Measurements from ENCODE around the gene ZNF280A. TPM values are rescaled to one million over a fixed set of nuclear protein-coding genes. Genes with fewer than 3 reads are reported as not detected.
A peak's percentile ranks its signal among the peaks of the same experiment; 100 is the strongest.

The ZNF280A gene, protein sequence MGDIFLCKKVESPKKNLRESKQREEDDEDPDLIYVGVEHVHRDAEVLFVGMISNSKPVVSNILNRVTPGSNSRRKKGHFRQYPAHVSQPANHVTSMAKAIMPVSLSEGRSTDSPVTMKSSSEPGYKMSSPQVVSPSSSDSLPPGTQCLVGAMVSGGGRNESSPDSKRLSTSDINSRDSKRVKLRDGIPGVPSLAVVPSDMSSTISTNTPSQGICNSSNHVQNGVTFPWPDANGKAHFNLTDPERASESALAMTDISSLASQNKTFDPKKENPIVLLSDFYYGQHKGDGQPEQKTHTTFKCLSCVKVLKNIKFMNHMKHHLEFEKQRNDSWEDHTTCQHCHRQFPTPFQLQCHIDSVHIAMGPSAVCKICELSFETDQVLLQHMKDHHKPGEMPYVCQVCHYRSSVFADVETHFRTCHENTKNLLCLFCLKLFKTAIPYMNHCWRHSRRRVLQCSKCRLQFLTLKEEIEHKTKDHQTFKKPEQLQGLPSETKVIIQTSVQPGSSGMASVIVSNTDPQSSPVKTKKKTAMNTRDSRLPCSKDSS
- total RNA-seq, result 0.15 TPM in 1 of 2 replicates, not detected in the other
- not detected in 2 replicates for polyA plus RNA-seq
- 0.03 TPM in 1 of 2 replicates, not detected in the other for polyA plus RNA-seq (2011; cell fraction: cytosol; rRNA removed)
- polyA plus RNA-seq (2011; cell fraction: nucleus; rRNA removed), result 0.06 and 0.08 TPM in 2 replicates
- 0.20 and 0.27 TPM in 2 replicates for polyA plus RNA-seq (2012)
- 0.08 TPM in 1 of 2 replicates, not detected in the other for polyA minus RNA-seq
- not detected for polyA minus RNA-seq (2011; cell fraction: cytosol; rRNA and poly(A)+ RNA removed)
- polyA minus RNA-seq (2011; cell fraction: nucleus; rRNA and poly(A)+ RNA removed), result not detected in 2 replicates
- percentile 26 among the genes with signal in this experiment for Bru-seq, nascent RNA
- BruChase-seq, experiment 1, labeled RNA remaining after a 6-hour chase, result percentile 15 among the genes with signal in this experiment
- percentile 15 among the genes with signal in this experiment for BruChase-seq, experiment 2, labeled RNA remaining after a 2-hour chase
- long read RNA-seq, result 0 reads

DNA sequence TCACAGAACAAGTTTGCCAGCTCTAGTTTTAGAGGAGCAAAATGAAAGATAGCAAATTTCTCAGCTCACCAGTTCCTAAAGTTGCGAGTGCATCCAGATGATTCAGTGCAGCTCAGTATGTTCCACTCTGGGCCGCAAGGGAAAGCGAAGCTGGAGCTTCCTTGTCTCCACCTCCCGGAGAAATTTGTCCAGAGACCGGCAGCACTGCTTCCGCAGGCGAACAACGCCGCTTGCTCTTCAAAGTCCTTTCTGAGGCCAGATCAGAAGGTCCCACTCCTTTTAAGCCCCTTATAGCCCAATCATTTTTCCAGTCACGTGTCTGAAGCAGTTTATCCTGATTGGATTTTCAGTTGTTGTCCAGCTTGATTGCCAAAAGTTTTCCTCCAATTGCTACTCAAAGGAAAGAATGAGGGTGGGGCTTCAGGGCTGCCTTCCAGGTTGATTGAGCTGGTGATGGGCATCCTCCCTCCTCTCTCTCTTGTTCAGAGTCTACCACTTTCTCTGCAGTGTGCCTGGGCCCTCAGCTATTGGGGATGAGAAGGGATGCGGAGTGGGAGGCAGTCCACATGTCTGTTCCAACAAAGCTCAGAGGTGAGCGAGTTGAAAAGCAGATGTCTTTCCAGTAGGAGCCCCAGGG, at the start of gene ZNF280A:
Gene ZNF280A, minus strand, starts transcription at position 251 of the 637 bp plus-strand sequence. CDS start 4,640 bp downstream, outside the sequence.
- DNase-seq (ENCODE audit: low read depth, low spot score), result peak; percentile 7
- no TSS peak for BruUV-seq (replicated peaks)
- ChIA-PET CTCF (interaction anchor here (1.2 to 3.0 kb wide), 6 partner anchors 11 to 56 kb away, joined by 3 to 18 read pairs (median 4); partner anchors contain the start of genes PRAME and ZNF280B), POLR2A (no interaction called here)
- Histone ChIP-seq H3K27me3 (ENCODE audit: control insufficient read depth in 2 of 2, insufficient read depth in 2 of 2, low read length in 2 of 2) (peaks cover 0 to 2% of the 10 kb centered on the region in 2 experiments), H3K27ac (ENCODE audit: insufficient read depth, low read depth, low read length) (no peak within 1 kb of the TSS), H4K20me1 (replicated peaks; ENCODE audit: control insufficient read depth, extremely low read depth, insufficient read depth, low read length) (no peaks in the 10 kb centered on the region), H3K9ac (replicated peaks; ENCODE audit: extremely low read depth, insufficient read depth, low read length) (no peak within 1 kb of the TSS), H3K79me2 (ENCODE audit: control insufficient read depth, insufficient read depth, low read length) (no peaks in the 10 kb centered on the region), H3K4me2 (ENCODE audit: insufficient read depth, low read length) (no peak within 1 kb of the TSS), H3K4me3 (replicated peaks in 1 of 3; ENCODE audit: insufficient read depth in 1 of 3, low read depth in 1 of 3, low read length in 3 of 3) (no peak within 1 kb of the TSS), H2AFZ (ENCODE audit: low read depth, low read length) (peak within 1 kb of the TSS; percentile 8), H3K36me3 (ENCODE audit: control insufficient read depth in 2 of 2, extremely low read depth in 1 of 2, insufficient read depth in 2 of 2, low read length in 2 of 2) (no peaks in the 10 kb centered on the region), H3K4me1 (ENCODE audit: control insufficient read depth, extremely low read depth, insufficient read depth, low read length) (peaks cover 5% of the 10 kb centered on the region), H3K9me3 (replicated peaks; ENCODE audit: control insufficient read depth, insufficient read depth, low read length) (no peaks in the 10 kb centered on the region), H3K9me1 (replicated peaks; ENCODE audit: control insufficient read depth, extremely low read depth, insufficient read depth, low read length) (no peaks in the 10 kb centered on the region)
- intact Hi-C loops (cut with micrococcal nuclease) (no loop called here), dilution Hi-C loops (cut with MboI; ENCODE audit: extremely low pct_ligation_motif_present, low sequenced_read_pairs) (no loop called here)
- TF ChIP-seq EZH2 (IDR thresholded peaks at IDR 0.05; ENCODE audit: borderline replicate concordance, low read depth, low read length, severe bottlenecking) (no peak), JUN (IDR thresholded peaks at IDR 0.05; ENCODE audit: borderline replicate concordance, insufficient read depth, insufficient read length, low read depth) (no peak), GATA2 (IDR thresholded peaks at IDR 0.05; ENCODE audit: insufficient read depth, insufficient read length, low read depth, low read length) (no peak), FOS (IDR thresholded peaks at IDR 0.05; ENCODE audit: borderline replicate concordance, insufficient read depth, low read length) (no peak), POLR2AphosphoS5 (IDR thresholded peaks at IDR 0.05; ENCODE audit: insufficient read depth, low read depth, low read length) (no peak), MYC (IDR thresholded peaks at IDR 0.05; ENCODE audit: low read depth, low read length) (no peak)
- TF ChIP-seq, protein P1, sequence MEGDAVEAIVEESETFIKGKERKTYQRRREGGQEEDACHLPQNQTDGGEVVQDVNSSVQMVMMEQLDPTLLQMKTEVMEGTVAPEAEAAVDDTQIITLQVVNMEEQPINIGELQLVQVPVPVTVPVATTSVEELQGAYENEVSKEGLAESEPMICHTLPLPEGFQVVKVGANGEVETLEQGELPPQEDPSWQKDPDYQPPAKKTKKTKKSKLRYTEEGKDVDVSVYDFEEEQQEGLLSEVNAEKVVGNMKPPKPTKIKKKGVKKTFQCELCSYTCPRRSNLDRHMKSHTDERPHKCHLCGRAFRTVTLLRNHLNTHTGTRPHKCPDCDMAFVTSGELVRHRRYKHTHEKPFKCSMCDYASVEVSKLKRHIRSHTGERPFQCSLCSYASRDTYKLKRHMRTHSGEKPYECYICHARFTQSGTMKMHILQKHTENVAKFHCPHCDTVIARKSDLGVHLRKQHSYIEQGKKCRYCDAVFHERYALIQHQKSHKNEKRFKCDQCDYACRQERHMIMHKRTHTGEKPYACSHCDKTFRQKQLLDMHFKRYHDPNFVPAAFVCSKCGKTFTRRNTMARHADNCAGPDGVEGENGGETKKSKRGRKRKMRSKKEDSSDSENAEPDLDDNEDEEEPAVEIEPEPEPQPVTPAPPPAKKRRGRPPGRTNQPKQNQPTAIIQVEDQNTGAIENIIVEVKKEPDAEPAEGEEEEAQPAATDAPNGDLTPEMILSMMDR (IDR thresholded peaks at IDR 0.05; ENCODE audit: extremely low read depth in 1 of 2, insufficient read depth in 1 of 2, low read depth in 1 of 2, low read length in 2 of 2), result no peak
- TF ChIP-seq, protein P2, sequence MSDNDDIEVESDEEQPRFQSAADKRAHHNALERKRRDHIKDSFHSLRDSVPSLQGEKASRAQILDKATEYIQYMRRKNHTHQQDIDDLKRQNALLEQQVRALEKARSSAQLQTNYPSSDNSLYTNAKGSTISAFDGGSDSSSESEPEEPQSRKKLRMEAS (IDR thresholded peaks at IDR 0.05; ENCODE audit: insufficient read depth, insufficient read length), result no peak
- no peak for FAIRE-seq
